Measurements from ENCODE around the gene SH3PXD2A.

SH3PXD2A gene

DNA sequence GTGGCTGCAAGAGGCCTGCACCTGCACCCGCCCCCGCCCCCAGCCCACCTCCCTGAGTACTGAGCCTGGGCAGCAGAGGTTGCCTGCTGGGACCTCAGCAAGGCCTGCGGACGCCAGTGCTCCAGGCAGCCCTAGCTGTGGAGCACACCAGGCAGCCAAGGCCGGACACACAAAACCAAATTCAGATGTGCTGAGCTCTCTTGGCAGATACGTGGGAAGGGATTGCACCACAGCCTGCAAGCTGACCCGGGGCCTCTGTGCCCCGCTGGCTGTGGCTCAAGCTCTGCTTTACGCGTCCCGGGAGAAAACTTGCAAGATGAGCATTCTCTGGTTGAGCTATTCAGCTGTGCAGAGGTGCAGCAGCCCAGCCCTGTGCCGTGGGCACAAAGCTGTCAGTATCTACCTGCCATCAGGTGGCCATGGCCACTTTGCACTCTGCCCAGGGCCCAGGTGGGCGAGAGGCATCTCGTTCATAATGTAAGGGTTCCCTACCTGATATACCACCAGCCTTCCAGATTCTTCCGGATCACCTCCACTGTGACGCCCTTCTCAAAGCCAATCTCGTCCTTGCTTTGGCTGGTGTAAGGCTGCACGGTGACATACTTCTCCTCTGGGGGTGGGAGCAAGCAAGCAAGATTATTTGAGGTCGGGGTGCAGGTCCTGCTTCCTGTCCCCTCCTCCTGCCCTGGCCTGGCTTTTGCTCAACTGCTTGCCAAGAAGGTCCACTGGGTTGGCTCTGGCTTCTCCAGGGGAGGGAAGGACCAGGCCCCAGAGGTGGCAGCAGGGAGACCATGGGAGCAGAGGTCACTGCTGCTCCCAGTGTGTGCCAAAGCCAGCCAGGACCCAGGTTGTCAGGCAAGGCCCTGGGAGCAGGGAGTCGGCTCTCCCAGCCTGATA, 238.4 kb downstream of the SH3PXD2A start:
- no peak overlapping the region for H2BK12ac ChIP-seq (ENCODE audit: low read length)
- H3K9ac ChIP-seq (ENCODE audit: low read length): no peak overlapping the region
- H3K4me1 ChIP-seq (ENCODE audit: control insufficient read depth in 1 of 2, insufficient read depth in 2 of 2, low read length in 2 of 2): peaks cover 0 to 6% of the 10 kb centered on the region in 2 experiments
- no peak for DNase-seq
- H2BK5ac ChIP-seq (ENCODE audit: low read depth, low read length, poor library complexity): no peak overlapping the region
- no CpG with 5 or more reads among the region's 20 CpGs for WGBS (ENCODE audit: extremely low coverage, insufficient coverage, insufficient read length)
- H3K4me2 ChIP-seq (ENCODE audit: low read length): no peak overlapping the region
- H4K12ac ChIP-seq (ENCODE audit: low read depth, low read length): no peak overlapping the region
- no peaks in the 10 kb centered on the region for H3K79me2 ChIP-seq (ENCODE audit: control insufficient read depth, insufficient read depth, low read length, poor library complexity)
- peaks cover 20 to 26% of the 10 kb centered on the region in 2 experiments for H3K36me3 ChIP-seq (ENCODE audit: control insufficient read depth in 1 of 2, insufficient read depth in 2 of 2, low read length in 2 of 2)
- H3K4ac ChIP-seq (ENCODE audit: low read depth, low read length): no peak overlapping the region
- no peak overlapping the region for H3K14ac ChIP-seq (ENCODE audit: low read length)
- H3K27ac ChIP-seq (ENCODE audit: low read depth, low read length): no peak overlapping the region
- no peak overlapping the region for H2AFZ ChIP-seq (ENCODE audit: insufficient read depth, low read length, poor library complexity)
- H3K18ac ChIP-seq (ENCODE audit: low read length): no peak overlapping the region
- H4K91ac ChIP-seq (ENCODE audit: low read depth, low read length): no peak overlapping the region
- no peak overlapping the region for H2BK120ac ChIP-seq (ENCODE audit: insufficient read depth, low read length, poor library complexity)
- no peak overlapping the region for H3K23ac ChIP-seq (ENCODE audit: low read length)
- no peak overlapping the region for H2AK5ac ChIP-seq (ENCODE audit: low read length)
- no peak overlapping the region for H3K4me3 ChIP-seq (ENCODE audit: low read depth, low read length)
- peaks cover 3% of the 10 kb centered on the region for H3K9me3 ChIP-seq (ENCODE audit: insufficient read depth, low read depth, low read length)
- no peaks in the 10 kb centered on the region for H3K27me3 ChIP-seq (ENCODE audit: insufficient read depth, low read length)
- H3K79me1 ChIP-seq (ENCODE audit: low read length): no peaks in the 10 kb centered on the region
- H4K8ac ChIP-seq (ENCODE audit: low read depth, low read length): no peak overlapping the region

DNA sequence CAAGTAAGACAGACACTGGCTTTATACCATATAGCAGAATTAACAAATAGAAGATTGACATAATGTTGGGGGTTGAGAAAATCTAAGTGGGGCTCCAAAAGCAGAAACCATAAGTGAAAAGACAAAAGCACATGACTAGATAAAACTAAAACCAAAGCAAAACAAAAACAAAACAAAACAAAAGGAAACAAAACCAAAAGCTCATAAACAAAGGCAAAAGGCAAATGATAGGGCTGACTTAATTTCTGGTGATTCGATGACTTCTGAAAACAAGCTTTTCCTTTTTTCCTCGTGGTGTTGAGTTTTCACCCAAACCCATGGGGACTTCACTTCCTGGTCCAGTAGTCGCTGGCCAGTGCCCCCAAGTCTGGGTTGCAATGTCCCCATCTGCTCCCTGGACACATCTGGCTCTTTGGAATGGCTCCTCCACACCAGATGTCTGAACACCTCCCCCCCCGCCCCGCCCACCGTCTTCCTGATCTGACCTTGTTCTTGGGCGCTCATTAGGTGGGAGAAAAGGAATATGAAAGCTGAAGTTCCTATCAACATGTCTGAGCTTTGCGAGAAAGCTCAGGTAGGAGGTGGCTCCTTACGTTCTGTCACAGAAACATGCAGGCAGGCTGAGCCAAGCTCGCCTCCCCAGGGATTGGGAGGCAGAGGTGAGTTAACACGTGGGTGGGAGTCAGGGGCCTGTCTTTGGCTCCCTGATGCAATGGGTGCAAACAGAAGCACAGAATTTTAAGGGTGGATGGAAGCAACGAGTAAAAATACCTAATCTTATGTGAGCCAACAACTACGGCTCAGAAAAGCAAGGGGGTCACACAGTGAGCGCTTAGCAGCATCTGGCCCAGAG, 240.8 kb downstream of the SH3PXD2A start:
- no peak overlapping the region for H2BK12ac ChIP-seq (ENCODE audit: low read length)
- H3K9ac ChIP-seq (ENCODE audit: low read length): no peak overlapping the region
- no peak for DNase-seq
- peaks cover 0 to 6% of the 10 kb centered on the region in 2 experiments for H3K4me1 ChIP-seq (ENCODE audit: control insufficient read depth in 1 of 2, insufficient read depth in 2 of 2, low read length in 2 of 2)
- H3K79me1 ChIP-seq (ENCODE audit: low read length): no peaks in the 10 kb centered on the region
- H2BK120ac ChIP-seq (ENCODE audit: insufficient read depth, low read length, poor library complexity): no peak overlapping the region
- H2AFZ ChIP-seq (ENCODE audit: insufficient read depth, low read length, poor library complexity): no peak overlapping the region
- H4K12ac ChIP-seq (ENCODE audit: low read depth, low read length): no peak overlapping the region
- no peak overlapping the region for H4K8ac ChIP-seq (ENCODE audit: low read depth, low read length)
- no peak overlapping the region for H2BK5ac ChIP-seq (ENCODE audit: low read depth, low read length, poor library complexity)
- no peak overlapping the region for H2AK5ac ChIP-seq (ENCODE audit: low read length)
- no peak overlapping the region for H4K91ac ChIP-seq (ENCODE audit: low read depth, low read length)
- WGBS (ENCODE audit: extremely low coverage, insufficient coverage, insufficient read length): no CpG with 5 or more reads among the region's 14 CpGs
- H3K9me3 ChIP-seq (ENCODE audit: insufficient read depth, low read depth, low read length): no peaks in the 10 kb centered on the region
- H3K14ac ChIP-seq (ENCODE audit: low read length): no peak overlapping the region
- no peak overlapping the region for H3K4me2 ChIP-seq (ENCODE audit: low read length)
- H3K27ac ChIP-seq (ENCODE audit: low read depth, low read length): no peak overlapping the region
- no peak overlapping the region for H3K4me3 ChIP-seq (ENCODE audit: low read depth, low read length)
- H3K23ac ChIP-seq (ENCODE audit: low read length): no peak overlapping the region
- H3K27me3 ChIP-seq (ENCODE audit: insufficient read depth, low read length): no peaks in the 10 kb centered on the region
- no peak overlapping the region for H3K18ac ChIP-seq (ENCODE audit: low read length)
- H3K4ac ChIP-seq (ENCODE audit: low read depth, low read length): no peak overlapping the region
- H3K79me2 ChIP-seq (ENCODE audit: control insufficient read depth, insufficient read depth, low read length, poor library complexity): no peaks in the 10 kb centered on the region
- peaks cover 8 to 17% of the 10 kb centered on the region in 2 experiments for H3K36me3 ChIP-seq (ENCODE audit: control insufficient read depth in 1 of 2, insufficient read depth in 2 of 2, low read length in 2 of 2)

DNA sequence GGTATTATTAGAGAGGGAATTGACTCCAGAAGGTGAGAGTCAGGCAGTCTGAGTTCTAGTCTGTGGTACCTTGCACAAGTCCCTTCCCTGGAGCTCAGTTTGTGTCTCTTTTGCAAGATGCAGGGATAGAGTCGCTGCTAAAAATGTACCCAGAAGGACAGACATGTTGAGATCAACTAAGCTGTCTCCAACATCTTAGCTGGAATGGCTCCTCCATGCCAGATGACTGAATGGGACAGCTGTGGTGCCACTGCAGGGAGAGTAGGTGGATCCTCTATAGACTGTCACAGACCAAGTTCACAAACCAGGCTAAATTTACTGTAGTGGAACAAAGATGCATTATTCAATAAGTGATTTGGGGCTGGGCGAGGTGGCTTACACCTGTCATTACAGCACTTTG, 241.8 kb downstream of the SH3PXD2A start:
- DNase-seq: no peak
- Histone ChIP-seq H3K79me2 (ENCODE audit: control insufficient read depth, insufficient read depth, low read length, poor library complexity) (no peaks in the 10 kb centered on the region), H2AFZ (ENCODE audit: insufficient read depth, low read length, poor library complexity) (no peak overlapping the region), H3K23ac (ENCODE audit: low read length) (no peak overlapping the region), H2BK120ac (ENCODE audit: insufficient read depth, low read length, poor library complexity) (no peak overlapping the region), H3K27me3 (ENCODE audit: insufficient read depth, low read length) (no peaks in the 10 kb centered on the region), H2AK5ac (ENCODE audit: low read length) (no peak overlapping the region), H3K4me2 (ENCODE audit: low read length) (no peak overlapping the region), H4K91ac (ENCODE audit: low read depth, low read length) (no peak overlapping the region), H3K18ac (ENCODE audit: low read length) (no peak overlapping the region), H3K79me1 (ENCODE audit: low read length) (no peaks in the 10 kb centered on the region), H3K14ac (ENCODE audit: low read length) (no peak overlapping the region), H3K9me3 (ENCODE audit: insufficient read depth, low read depth, low read length) (no peaks in the 10 kb centered on the region), H3K9ac (ENCODE audit: low read length) (no peak overlapping the region), H2BK12ac (ENCODE audit: low read length) (no peak overlapping the region), H3K4me1 (ENCODE audit: control insufficient read depth in 1 of 2, insufficient read depth in 2 of 2, low read length in 2 of 2) (peaks cover 0 to 6% of the 10 kb centered on the region in 2 experiments), H3K27ac (ENCODE audit: low read depth, low read length) (no peak overlapping the region), H4K12ac (ENCODE audit: low read depth, low read length) (no peak overlapping the region), H3K36me3 (ENCODE audit: control insufficient read depth in 1 of 2, insufficient read depth in 2 of 2, low read length in 2 of 2) (peaks cover 5 to 15% of the 10 kb centered on the region in 2 experiments), H3K4ac (ENCODE audit: low read depth, low read length) (no peak overlapping the region), H4K8ac (ENCODE audit: low read depth, low read length) (no peak overlapping the region), H2BK5ac (ENCODE audit: low read depth, low read length, poor library complexity) (no peak overlapping the region), H3K4me3 (ENCODE audit: low read depth, low read length) (no peak overlapping the region)
- WGBS (ENCODE audit: extremely low coverage, insufficient coverage, insufficient read length): no CpG with 5 or more reads among the region's 2 CpGs

DNA sequence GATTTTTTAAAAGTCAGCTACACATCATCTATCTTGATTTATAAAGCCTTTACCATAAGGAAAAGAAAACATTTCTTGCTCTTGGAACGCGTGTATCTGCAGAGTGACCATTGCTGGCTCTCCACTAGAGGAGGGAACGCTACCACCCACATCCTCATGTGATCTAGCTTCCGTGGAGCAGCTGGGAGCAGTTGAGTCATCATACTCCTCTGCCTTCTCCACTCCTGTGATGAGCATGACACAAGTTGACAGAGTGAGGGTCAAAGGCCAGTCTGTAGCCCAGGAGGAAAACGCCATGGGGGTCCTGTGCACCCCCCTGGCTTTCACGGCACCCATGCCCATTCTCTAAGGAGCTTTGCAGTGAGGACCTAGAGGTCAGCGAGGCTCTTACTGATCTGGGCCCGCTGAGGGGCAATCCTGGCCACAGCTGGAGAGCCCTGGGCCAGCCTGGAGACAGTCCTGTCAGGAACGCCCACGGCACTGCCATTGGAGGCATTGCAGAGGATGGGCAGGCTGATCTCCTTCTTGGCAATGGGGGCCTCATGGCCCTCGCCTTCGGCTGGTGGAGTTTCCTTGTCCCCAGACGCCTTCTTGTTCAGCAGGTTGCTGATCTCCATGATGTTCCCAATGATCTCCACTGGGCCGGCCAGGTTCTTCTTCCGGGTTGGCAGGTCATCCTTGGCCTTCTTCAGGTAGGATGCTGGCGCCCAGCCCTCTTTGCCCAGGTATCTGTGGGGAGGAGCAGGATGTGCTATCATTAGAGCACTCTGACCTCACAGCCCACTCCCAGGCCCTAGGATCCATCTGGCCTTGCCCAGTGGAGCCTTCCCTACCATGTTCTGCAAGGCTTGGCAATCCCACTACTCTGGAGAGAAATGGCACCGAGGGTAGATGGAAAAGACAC, 242.7 kb downstream of the SH3PXD2A start:
- Histone ChIP-seq H3K79me1 (ENCODE audit: low read length) (no peaks in the 10 kb centered on the region), H3K4ac (ENCODE audit: low read depth, low read length) (no peak overlapping the region), H3K23ac (ENCODE audit: low read length) (no peak overlapping the region), H2BK12ac (ENCODE audit: low read length) (no peak overlapping the region), H3K4me2 (ENCODE audit: low read length) (no peak overlapping the region), H4K8ac (ENCODE audit: low read depth, low read length) (no peak overlapping the region), H3K27me3 (ENCODE audit: insufficient read depth, low read length) (no peaks in the 10 kb centered on the region), H3K36me3 (ENCODE audit: control insufficient read depth in 1 of 2, insufficient read depth in 2 of 2, low read length in 2 of 2) (peaks cover 5 to 12% of the 10 kb centered on the region in 2 experiments), H3K18ac (ENCODE audit: low read length) (no peak overlapping the region), H3K9me3 (ENCODE audit: insufficient read depth, low read depth, low read length) (no peaks in the 10 kb centered on the region), H3K4me3 (ENCODE audit: low read depth, low read length) (no peak overlapping the region), H2AK5ac (ENCODE audit: low read length) (no peak overlapping the region), H3K9ac (ENCODE audit: low read length) (no peak overlapping the region), H3K4me1 (ENCODE audit: control insufficient read depth in 1 of 2, insufficient read depth in 2 of 2, low read length in 2 of 2) (peaks cover 0 to 6% of the 10 kb centered on the region in 2 experiments), H2BK120ac (ENCODE audit: insufficient read depth, low read length, poor library complexity) (no peak overlapping the region), H3K27ac (ENCODE audit: low read depth, low read length) (no peak overlapping the region), H4K12ac (ENCODE audit: low read depth, low read length) (no peak overlapping the region), H3K14ac (ENCODE audit: low read length) (no peak overlapping the region), H2AFZ (ENCODE audit: insufficient read depth, low read length, poor library complexity) (no peak overlapping the region), H3K79me2 (ENCODE audit: control insufficient read depth, insufficient read depth, low read length, poor library complexity) (no peaks in the 10 kb centered on the region), H2BK5ac (ENCODE audit: low read depth, low read length, poor library complexity) (no peak overlapping the region), H4K91ac (ENCODE audit: low read depth, low read length) (no peak overlapping the region)
- no CpG with 5 or more reads among the region's 17 CpGs for WGBS (ENCODE audit: extremely low coverage, insufficient coverage, insufficient read length)
- DNase-seq: peak in 1 of 2 donors; percentile 51

Data from trophoblast cell (in vitro differentiated cells and primary cell).